HepG2 (cell line): Measurements from ENCODE around the gene RPL18. TPM values are rescaled to one million over a fixed set of nuclear protein-coding genes. Genes with fewer than 3 reads are reported as not detected.
A peak's percentile ranks its signal among the peaks of the same experiment; 100 is the strongest.

Source experiments
- ADNP ChIP-seq: sonication (generic); formaldehyde crosslinking; IDR thresholded peaks from 2 replicates; pipeline ENCODE4 v1.4.0; 2020; ENCODE audit warnings: missing genetic modification reagents
- ELF1 ChIP-seq: sonication (generic); formaldehyde crosslinking; IDR thresholded peaks from 2 replicates; pipeline ENCODE4 v1.4.0; 2020; ENCODE audit warnings: missing genetic modification reagents
- GABPB1 ChIP-seq: IDR thresholded peaks from 2 replicates; pipeline ENCODE4 v1.6.1; 2016; ENCODE audit warnings: mild to moderate bottlenecking, missing genetic modification reagents, moderate library complexity, missing compliant biosample characterization
- HES4 ChIP-seq: sonication (generic); formaldehyde crosslinking; IDR thresholded peaks from 2 replicates; pipeline ENCODE4 v1.9.0; 2021; ENCODE audit warnings: mild to moderate bottlenecking, missing genetic modification reagents, borderline replicate concordance
- IRF2 ChIP-seq: IDR thresholded peaks from 2 replicates; pipeline ENCODE4 v1.6.1; 2018; ENCODE audit warnings: missing genetic modification reagents, missing compliant biosample characterization
- PLRG1 ChIP-seq: fragments of 450-650 bp; conservative IDR thresholded peaks from 2 replicates; pipeline ENCODE4 v1.6.1; 2016
- PPARG ChIP-seq: conservative IDR thresholded peaks from 2 replicates; pipeline ENCODE4 v1.6.1; 2016; ENCODE audit warnings: missing biosample characterization, missing genetic modification reagents
- SALL1 ChIP-seq: sonication (generic); formaldehyde crosslinking; IDR thresholded peaks from 2 replicates; pipeline ENCODE4 v1.8.0; 2022; ENCODE audit warnings: mild to moderate bottlenecking, missing genetic modification reagents
- SP2 ChIP-seq: sonication (generic); formaldehyde crosslinking; IDR thresholded peaks from 2 replicates; pipeline ENCODE4 v1.5.1; 2020; ENCODE audit warnings: mild to moderate bottlenecking, missing genetic modification reagents
- TBL1XR1 ChIP-seq: fragments of 150-350 bp; IDR thresholded peaks from 2 replicates; pipeline ENCODE4 v1.6.1; 2014; ENCODE audit warnings: borderline replicate concordance, low read length; ENCODE audit not compliant: partially characterized antibody
- ZKSCAN1 ChIP-seq: fragments of 150-350 bp; IDR thresholded peaks from 2 replicates; pipeline ENCODE4 v1.6.1; 2014; ENCODE audit warnings: low read length
- ZNF24 ChIP-seq: fragments of 450-650 bp; IDR thresholded peaks from 2 replicates; pipeline ENCODE4 v1.6.1; 2017; ENCODE audit warnings: antibody characterized with exemption, mild to moderate bottlenecking
- ZNF253 ChIP-seq: sonication (generic); formaldehyde crosslinking; IDR thresholded peaks from 2 replicates; pipeline ENCODE4 v1.8.0; 2022; ENCODE audit warnings: mild to moderate bottlenecking, missing genetic modification reagents, borderline replicate concordance
- ZNF547 ChIP-seq: sonication (generic); formaldehyde crosslinking; IDR thresholded peaks from 2 replicates; pipeline ENCODE4 v1.5.1; 2020; ENCODE audit warnings: mild to moderate bottlenecking, missing genetic modification reagents
- ZNF562 ChIP-seq: sonication (generic); formaldehyde crosslinking; IDR thresholded peaks from 2 replicates; pipeline ENCODE4 v1.8.0; 2022; ENCODE audit warnings: missing genetic modification reagents, borderline replicate concordance
- ZNF83 ChIP-seq: sonication (generic); formaldehyde crosslinking; IDR thresholded peaks from 2 replicates; pipeline ENCODE4 v1.4.0; 2020; ENCODE audit warnings: missing genetic modification reagents, mild to moderate bottlenecking, borderline replicate concordance
- ZSCAN25 ChIP-seq: sonication (generic); formaldehyde crosslinking; IDR thresholded peaks from 2 replicates; pipeline ENCODE4 v1.8.0; 2022; ENCODE audit warnings: mild to moderate bottlenecking, missing genetic modification reagents
- polyA plus RNA-seq, 8 experiments: library from polyadenylated mRNA; depleted of rRNA in 3 of 8; stranded (reverse) in 7 of 8; unstranded in 1 of 8; fragments of >200 nt; fragmentation: Illumina TruSeq in 4 of 8; extraction: Trizol in 4 of 8; gene quantifications; 2 replicates each; pipeline versions ENCODE4 v1.2.1 to v1.2.3, GENCODE V29; 2011 to 2016; ENCODE audit warnings: low read depth in 4 of 8, missing spikeins in 1 of 8, mixed read lengths in 1 of 8; ENCODE audit not compliant: insufficient read depth in 1 of 8
- total RNA-seq, 5 experiments: library from RNA; depleted of rRNA; stranded (reverse); fragments of >200 nt; fragmentation: Illumina TruSeq; extraction: Trizol; gene quantifications; 2 replicates each; pipeline ENCODE4 v1.2.3, GENCODE V29; 2016; ENCODE audit warnings: low read depth in 1 of 5
- TF ChIP-seq, protein P1 (sequence below): sonication (generic); formaldehyde crosslinking; IDR thresholded peaks from 2 replicates; pipeline ENCODE4 v1.4.0; 2020; ENCODE audit warnings: missing genetic modification reagents
- TF ChIP-seq, protein P2 (sequence below): IDR thresholded peaks from 2 replicates; pipeline ENCODE4 v1.6.1; 2018; ENCODE audit warnings: missing genetic modification reagents, mild to moderate bottlenecking, missing compliant biosample characterization
- TF ChIP-seq, protein P3 (sequence below): sonication (generic); formaldehyde crosslinking; IDR thresholded peaks from 2 replicates; pipeline ENCODE4 v1.4.0; 2020; ENCODE audit warnings: mild to moderate bottlenecking, missing genetic modification reagents
- TF ChIP-seq, protein P4 (sequence below): sonication (generic); formaldehyde crosslinking; IDR thresholded peaks from 2 replicates; pipeline ENCODE4 v1.4.0; 2020; ENCODE audit warnings: missing genetic modification reagents

Gene RPL18
- total and polyA plus RNA-seq, 2 of the 13 experiments (the other 11 are each of a cell fraction or from before 2014, with no cell fraction given): 1,485 to 1,639 TPM

- TF ChIP-seq, protein P1, sequence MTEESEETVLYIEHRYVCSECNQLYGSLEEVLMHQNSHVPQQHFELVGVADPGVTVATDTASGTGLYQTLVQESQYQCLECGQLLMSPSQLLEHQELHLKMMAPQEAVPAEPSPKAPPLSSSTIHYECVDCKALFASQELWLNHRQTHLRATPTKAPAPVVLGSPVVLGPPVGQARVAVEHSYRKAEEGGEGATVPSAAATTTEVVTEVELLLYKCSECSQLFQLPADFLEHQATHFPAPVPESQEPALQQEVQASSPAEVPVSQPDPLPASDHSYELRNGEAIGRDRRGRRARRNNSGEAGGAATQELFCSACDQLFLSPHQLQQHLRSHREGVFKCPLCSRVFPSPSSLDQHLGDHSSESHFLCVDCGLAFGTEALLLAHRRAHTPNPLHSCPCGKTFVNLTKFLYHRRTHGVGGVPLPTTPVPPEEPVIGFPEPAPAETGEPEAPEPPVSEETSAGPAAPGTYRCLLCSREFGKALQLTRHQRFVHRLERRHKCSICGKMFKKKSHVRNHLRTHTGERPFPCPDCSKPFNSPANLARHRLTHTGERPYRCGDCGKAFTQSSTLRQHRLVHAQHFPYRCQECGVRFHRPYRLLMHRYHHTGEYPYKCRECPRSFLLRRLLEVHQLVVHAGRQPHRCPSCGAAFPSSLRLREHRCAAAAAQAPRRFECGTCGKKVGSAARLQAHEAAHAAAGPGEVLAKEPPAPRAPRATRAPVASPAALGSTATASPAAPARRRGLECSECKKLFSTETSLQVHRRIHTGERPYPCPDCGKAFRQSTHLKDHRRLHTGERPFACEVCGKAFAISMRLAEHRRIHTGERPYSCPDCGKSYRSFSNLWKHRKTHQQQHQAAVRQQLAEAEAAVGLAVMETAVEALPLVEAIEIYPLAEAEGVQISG (CRISPR knock-in tag): peak; percentile 77
- TF ChIP-seq HES4 (CRISPR knock-in tag) (no peak), PPARG (CRISPR knock-in tag) (no peak), SP2 (no peak), ELF1 (CRISPR knock-in tag) (0 out of 2 replicates have a peak, but pooled peaks have one; percentile 21), ZSCAN25 (CRISPR knock-in tag) (no peak), SALL1 (CRISPR knock-in tag) (no peak), ZNF83 (CRISPR knock-in tag) (no peak), IRF2 (CRISPR knock-in tag) (0 out of 2 replicates have a peak, but pooled peaks have one; percentile 49), ZKSCAN1 (no peak), GABPB1 (CRISPR knock-in tag) (peak; percentile 54), ADNP (CRISPR knock-in tag) (no peak), TBL1XR1 (peak; percentile 64), ZNF24 (no peak), ZNF562 (CRISPR knock-in tag) (no peak), ZNF547 (CRISPR knock-in tag) (no peak), ZNF253 (CRISPR knock-in tag) (no peak), PLRG1 (no peak)
- TF ChIP-seq, protein P2, sequence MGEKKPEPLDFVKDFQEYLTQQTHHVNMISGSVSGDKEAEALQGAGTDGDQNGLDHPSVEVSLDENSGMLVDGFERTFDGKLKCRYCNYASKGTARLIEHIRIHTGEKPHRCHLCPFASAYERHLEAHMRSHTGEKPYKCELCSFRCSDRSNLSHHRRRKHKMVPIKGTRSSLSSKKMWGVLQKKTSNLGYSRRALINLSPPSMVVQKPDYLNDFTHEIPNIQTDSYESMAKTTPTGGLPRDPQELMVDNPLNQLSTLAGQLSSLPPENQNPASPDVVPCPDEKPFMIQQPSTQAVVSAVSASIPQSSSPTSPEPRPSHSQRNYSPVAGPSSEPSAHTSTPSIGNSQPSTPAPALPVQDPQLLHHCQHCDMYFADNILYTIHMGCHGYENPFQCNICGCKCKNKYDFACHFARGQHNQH (CRISPR knock-in tag): 0 out of 2 replicates have a peak, but pooled peaks have one; percentile 5
- TF ChIP-seq, protein P3, sequence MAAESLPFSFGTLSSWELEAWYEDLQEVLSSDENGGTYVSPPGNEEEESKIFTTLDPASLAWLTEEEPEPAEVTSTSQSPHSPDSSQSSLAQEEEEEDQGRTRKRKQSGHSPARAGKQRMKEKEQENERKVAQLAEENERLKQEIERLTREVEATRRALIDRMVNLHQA: no peak
- TF ChIP-seq, protein P4, sequence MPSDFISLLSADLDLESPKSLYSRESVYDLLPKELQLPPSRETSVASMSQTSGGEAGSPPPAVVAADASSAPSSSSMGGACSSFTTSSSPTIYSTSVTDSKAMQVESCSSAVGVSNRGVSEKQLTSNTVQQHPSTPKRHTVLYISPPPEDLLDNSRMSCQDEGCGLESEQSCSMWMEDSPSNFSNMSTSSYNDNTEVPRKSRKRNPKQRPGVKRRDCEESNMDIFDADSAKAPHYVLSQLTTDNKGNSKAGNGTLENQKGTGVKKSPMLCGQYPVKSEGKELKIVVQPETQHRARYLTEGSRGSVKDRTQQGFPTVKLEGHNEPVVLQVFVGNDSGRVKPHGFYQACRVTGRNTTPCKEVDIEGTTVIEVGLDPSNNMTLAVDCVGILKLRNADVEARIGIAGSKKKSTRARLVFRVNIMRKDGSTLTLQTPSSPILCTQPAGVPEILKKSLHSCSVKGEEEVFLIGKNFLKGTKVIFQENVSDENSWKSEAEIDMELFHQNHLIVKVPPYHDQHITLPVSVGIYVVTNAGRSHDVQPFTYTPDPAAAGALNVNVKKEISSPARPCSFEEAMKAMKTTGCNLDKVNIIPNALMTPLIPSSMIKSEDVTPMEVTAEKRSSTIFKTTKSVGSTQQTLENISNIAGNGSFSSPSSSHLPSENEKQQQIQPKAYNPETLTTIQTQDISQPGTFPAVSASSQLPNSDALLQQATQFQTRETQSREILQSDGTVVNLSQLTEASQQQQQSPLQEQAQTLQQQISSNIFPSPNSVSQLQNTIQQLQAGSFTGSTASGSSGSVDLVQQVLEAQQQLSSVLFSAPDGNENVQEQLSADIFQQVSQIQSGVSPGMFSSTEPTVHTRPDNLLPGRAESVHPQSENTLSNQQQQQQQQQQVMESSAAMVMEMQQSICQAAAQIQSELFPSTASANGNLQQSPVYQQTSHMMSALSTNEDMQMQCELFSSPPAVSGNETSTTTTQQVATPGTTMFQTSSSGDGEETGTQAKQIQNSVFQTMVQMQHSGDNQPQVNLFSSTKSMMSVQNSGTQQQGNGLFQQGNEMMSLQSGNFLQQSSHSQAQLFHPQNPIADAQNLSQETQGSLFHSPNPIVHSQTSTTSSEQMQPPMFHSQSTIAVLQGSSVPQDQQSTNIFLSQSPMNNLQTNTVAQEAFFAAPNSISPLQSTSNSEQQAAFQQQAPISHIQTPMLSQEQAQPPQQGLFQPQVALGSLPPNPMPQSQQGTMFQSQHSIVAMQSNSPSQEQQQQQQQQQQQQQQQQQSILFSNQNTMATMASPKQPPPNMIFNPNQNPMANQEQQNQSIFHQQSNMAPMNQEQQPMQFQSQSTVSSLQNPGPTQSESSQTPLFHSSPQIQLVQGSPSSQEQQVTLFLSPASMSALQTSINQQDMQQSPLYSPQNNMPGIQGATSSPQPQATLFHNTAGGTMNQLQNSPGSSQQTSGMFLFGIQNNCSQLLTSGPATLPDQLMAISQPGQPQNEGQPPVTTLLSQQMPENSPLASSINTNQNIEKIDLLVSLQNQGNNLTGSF (CRISPR knock-in tag): no peak
Observed at GRCh38 chr19:48644839-48645619, 26.1 kb upstream of the RPL18 start (continued).
